Caco-2 (cell line): ENCODE measurements around the gene C9orf72. TPM values are rescaled to one million over a fixed set of nuclear protein-coding genes. Genes with fewer than 3 reads are reported as not detected.

Source experiments
- BruUV-seq: library from RNA; stranded (reverse); fragments of 400-500 nt; replicated peaks from 2 replicates; lab custom pipeline; 2021; lab: Mats Ljungman, UMichigan
- CTCF ChIA-PET: fragments of 300-600 bp; sonication (Branson Sonifier 250); formaldehyde crosslinking; loops from one replicate; lab custom pipeline; 2022; ENCODE audit warnings: antibody characterized with exemption; lab: Charles Lee
- POLR2A ChIA-PET: fragments of 300-600 bp; sonication (Branson Sonifier 250); formaldehyde crosslinking; loops from one replicate; lab custom pipeline; 2022; ENCODE audit warnings: antibody characterized with exemption; lab: Charles Lee
- DNase-seq, 2 experiments: peaks; one replicate each; pipeline versions ENCODE4 v3.0.0 to v3.0.0-alpha.2; 2020 to 2022
- H3K27me3 ChIP-seq: replicated peaks from 2 replicates; pipeline ENCODE4 v1.6.0; 2011; ENCODE audit warnings: low read length; ENCODE audit not compliant: control insufficient read depth, insufficient read depth
- H3K36me3 ChIP-seq: 2 replicates; pipeline ENCODE4 v1.5.1; 2011; ENCODE audit warnings: low read length; ENCODE audit not compliant: control insufficient read depth, insufficient read depth
- H3K4me1 ChIP-seq: fragments of 250-450 bp; sonication (Bioruptor Pico); 2 replicates; pipeline ENCODE4 v1.5.1; 2020; ENCODE audit warnings: mild to moderate bottlenecking
- H3K4me3 ChIP-seq: 2 replicates; pipeline ENCODE4 v1.5.1; 2011; ENCODE audit warnings: low read depth, mild to moderate bottlenecking, control low read depth, low read length
- H3K9me3 ChIP-seq: fragments of 250-450 bp; sonication (Bioruptor Pico); 2 replicates; pipeline ENCODE4 v1.5.1; 2020; ENCODE audit warnings: mild to moderate bottlenecking, moderate library complexity
- H3K27ac Mint-ChIP-seq: one replicate; pipeline ENCODE4 v1.8.0; 2022; ENCODE audit warnings: mixed read lengths; ENCODE audit not compliant: unreplicated experiment
- H3K27me3 Mint-ChIP-seq: one replicate; pipeline ENCODE4 v1.8.0; 2022; ENCODE audit warnings: mixed read lengths; ENCODE audit not compliant: insufficient read depth, unreplicated experiment
- H3K36me3 Mint-ChIP-seq: one replicate; pipeline ENCODE4 v1.8.0; 2022; ENCODE audit warnings: mild to moderate bottlenecking, mixed read lengths; ENCODE audit not compliant: insufficient read depth, unreplicated experiment
- H3K4me1 Mint-ChIP-seq: one replicate; pipeline ENCODE4 v1.8.0; 2022; ENCODE audit warnings: low read depth, mixed read lengths; ENCODE audit not compliant: unreplicated experiment
- H3K4me3 Mint-ChIP-seq: one replicate; pipeline ENCODE4 v1.8.0; 2022; ENCODE audit warnings: mild to moderate bottlenecking, moderate library complexity, mixed read lengths; ENCODE audit not compliant: unreplicated experiment
- H3K9me3 Mint-ChIP-seq: one replicate; pipeline ENCODE4 v1.8.0; 2022; ENCODE audit warnings: mixed read lengths; ENCODE audit not compliant: unreplicated experiment
- intact Hi-C: fragments of 100-400 bp; cut with micrococcal nuclease; formaldehyde crosslinking; loops from one replicate; pipeline ENCODE4 v1.10.0; 2022; ENCODE audit not compliant: unreplicated experiment
- total RNA-seq: library from RNA; stranded (reverse); gene quantifications from 2 replicates; pipeline ENCODE4 v1.2.3, GENCODE V29; 2022
- TF ChIP-seq, protein P1 (sequence below), 2 experiments: fragments of 200-600 bp in 1 of 2; IDR thresholded peaks; 1 replicate in 1 of 2; 2 replicates in 1 of 2; pipeline versions ENCODE4 v1.5.1 to v1.8.0; 2011 to 2022; ENCODE audit warnings: antibody characterized with exemption in 1 of 2, control low read depth in 1 of 2, inconsistent platforms in 1 of 2, low read depth in 1 of 2, low read length in 1 of 2, mild to moderate bottlenecking in 1 of 2, moderate library complexity in 1 of 2; ENCODE audit not compliant: insufficient read depth in 1 of 2, severe bottlenecking in 1 of 2, unreplicated experiment in 1 of 2

C9orf72 gene
- total RNA-seq, 1 experiment from 2014 or later, result 3.6 TPM

DNA sequence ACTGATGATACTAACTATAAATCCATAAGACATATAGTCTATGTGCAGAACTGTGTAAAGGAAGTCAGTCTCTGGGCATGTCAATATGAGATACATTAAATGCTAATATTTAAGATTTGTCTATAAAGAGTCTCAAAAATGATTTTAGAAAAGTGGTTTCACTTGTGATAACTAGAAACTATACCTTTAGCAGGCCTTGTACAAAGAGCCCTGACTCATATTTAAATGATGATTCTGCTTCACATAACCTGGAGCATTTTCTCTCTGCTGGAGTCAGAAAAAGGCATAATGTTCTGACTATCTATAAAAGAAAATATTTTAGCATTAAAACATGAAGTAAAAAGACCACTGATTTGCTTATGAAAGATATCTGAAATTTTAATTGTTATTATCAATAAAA lies 15.0 kb downstream of the C9orf72 start:
- Histone ChIP-seq H3K9me3 (no peaks in the 10 kb centered on the region), H3K27me3 (no peaks in the 10 kb centered on the region), H3K4me1 (no peaks in the 10 kb centered on the region), H3K36me3 (no peaks in the 10 kb centered on the region), H3K4me3 (no peak overlapping the region)
- H3K4me3 Mint-ChIP-seq, result no peak overlapping the region
- POLR2A ChIA-PET, result no interaction called here
- H3K36me3 Mint-ChIP-seq, result peaks cover 6% of the 10 kb centered on the region
- no peaks in the 10 kb centered on the region for H3K4me1 Mint-ChIP-seq
- intact Hi-C loops, result no loop called here
- no peaks in the 10 kb centered on the region for H3K27me3 Mint-ChIP-seq
- no peaks in the 10 kb centered on the region for H3K9me3 Mint-ChIP-seq
- CTCF ChIA-PET, result no interaction called here
- DNase-seq, result no peak
- BruUV-seq, result no TSS peak
- no peak overlapping the region for H3K27ac Mint-ChIP-seq
- TF ChIP-seq, protein P1, sequence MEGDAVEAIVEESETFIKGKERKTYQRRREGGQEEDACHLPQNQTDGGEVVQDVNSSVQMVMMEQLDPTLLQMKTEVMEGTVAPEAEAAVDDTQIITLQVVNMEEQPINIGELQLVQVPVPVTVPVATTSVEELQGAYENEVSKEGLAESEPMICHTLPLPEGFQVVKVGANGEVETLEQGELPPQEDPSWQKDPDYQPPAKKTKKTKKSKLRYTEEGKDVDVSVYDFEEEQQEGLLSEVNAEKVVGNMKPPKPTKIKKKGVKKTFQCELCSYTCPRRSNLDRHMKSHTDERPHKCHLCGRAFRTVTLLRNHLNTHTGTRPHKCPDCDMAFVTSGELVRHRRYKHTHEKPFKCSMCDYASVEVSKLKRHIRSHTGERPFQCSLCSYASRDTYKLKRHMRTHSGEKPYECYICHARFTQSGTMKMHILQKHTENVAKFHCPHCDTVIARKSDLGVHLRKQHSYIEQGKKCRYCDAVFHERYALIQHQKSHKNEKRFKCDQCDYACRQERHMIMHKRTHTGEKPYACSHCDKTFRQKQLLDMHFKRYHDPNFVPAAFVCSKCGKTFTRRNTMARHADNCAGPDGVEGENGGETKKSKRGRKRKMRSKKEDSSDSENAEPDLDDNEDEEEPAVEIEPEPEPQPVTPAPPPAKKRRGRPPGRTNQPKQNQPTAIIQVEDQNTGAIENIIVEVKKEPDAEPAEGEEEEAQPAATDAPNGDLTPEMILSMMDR (IDR thresholded peaks at IDR 0.05; ENCODE audit: insufficient read depth in 1 of 2, low read depth in 1 of 2, low read length in 1 of 2, severe bottlenecking in 1 of 2, unreplicated experiment in 1 of 2), result no peak

DNA sequence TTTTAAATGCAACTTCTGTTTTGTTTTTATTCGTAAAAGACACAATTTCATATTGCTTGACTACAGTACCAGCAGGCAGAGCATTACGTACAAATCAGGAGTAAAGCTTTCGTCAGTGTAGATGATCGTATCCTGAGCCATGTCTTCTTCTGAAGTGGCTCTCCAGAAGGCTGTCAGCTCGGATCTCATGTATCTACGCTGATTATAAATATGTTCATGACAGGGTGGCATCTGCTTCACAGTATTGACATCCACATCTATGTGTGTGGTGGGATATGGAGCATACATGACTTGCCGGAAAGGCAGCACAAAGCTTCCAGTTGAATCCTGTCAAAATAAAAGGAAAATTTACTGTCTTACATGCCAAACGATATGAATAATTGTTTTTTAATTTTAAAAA lies 16.8 kb downstream of the C9orf72 start:
- H3K27me3 Mint-ChIP-seq, result no peaks in the 10 kb centered on the region
- TF ChIP-seq, protein P1 (IDR thresholded peaks at IDR 0.05; ENCODE audit: insufficient read depth in 1 of 2, low read depth in 1 of 2, low read length in 1 of 2, severe bottlenecking in 1 of 2, unreplicated experiment in 1 of 2), result no peak
- Histone ChIP-seq H3K36me3 (no peaks in the 10 kb centered on the region), H3K4me1 (no peaks in the 10 kb centered on the region), H3K9me3 (no peaks in the 10 kb centered on the region), H3K27me3 (no peaks in the 10 kb centered on the region), H3K4me3 (no peak overlapping the region)
- no peak overlapping the region for H3K4me3 Mint-ChIP-seq
- intact Hi-C loops, result no loop called here
- H3K27ac Mint-ChIP-seq, result no peak overlapping the region
- ChIA-PET CTCF (no interaction called here), POLR2A (no interaction called here)
- no peaks in the 10 kb centered on the region for H3K9me3 Mint-ChIP-seq
- no peak for DNase-seq
- peaks cover 1% of the 10 kb centered on the region for H3K36me3 Mint-ChIP-seq
- no TSS peak for BruUV-seq
- H3K4me1 Mint-ChIP-seq, result no peaks in the 10 kb centered on the region

DNA sequence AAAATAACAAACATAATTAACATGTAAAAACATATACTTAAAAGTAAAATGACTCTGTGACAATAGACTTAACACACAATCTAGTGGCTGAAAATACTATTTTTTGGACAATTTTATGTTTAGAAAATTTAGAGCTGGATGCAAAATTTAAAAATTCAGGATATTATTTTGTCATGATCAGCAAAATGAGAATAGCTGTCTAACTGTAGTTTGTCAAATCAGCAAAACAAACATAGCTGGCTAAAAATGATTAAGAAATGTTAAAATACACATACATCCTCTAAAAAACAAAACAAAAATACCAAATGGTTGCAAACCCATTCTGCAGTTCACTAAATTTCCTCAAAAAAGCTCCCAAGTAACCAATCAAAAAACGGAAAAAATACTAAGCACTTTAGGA lies 18.6 kb downstream of the C9orf72 start:
- ChIA-PET POLR2A (no interaction called here), CTCF (no interaction called here)
- no peaks in the 10 kb centered on the region for H3K27me3 Mint-ChIP-seq
- no peaks in the 10 kb centered on the region for H3K36me3 ChIP-seq
- H3K4me1 ChIP-seq, result no peaks in the 10 kb centered on the region
- intact Hi-C loops, result no loop called here
- H3K9me3 ChIP-seq, result no peaks in the 10 kb centered on the region
- no TSS peak for BruUV-seq
- TF ChIP-seq, protein P1 (IDR thresholded peaks at IDR 0.05; ENCODE audit: insufficient read depth in 1 of 2, low read depth in 1 of 2, low read length in 1 of 2, severe bottlenecking in 1 of 2, unreplicated experiment in 1 of 2), result no peak
- H3K4me3 Mint-ChIP-seq, result no peak overlapping the region
- no peak overlapping the region for H3K4me3 ChIP-seq
- DNase-seq, result no peak
- H3K27ac Mint-ChIP-seq, result no peak overlapping the region
- no peaks in the 10 kb centered on the region for H3K4me1 Mint-ChIP-seq
- H3K9me3 Mint-ChIP-seq, result no peaks in the 10 kb centered on the region
- H3K36me3 Mint-ChIP-seq, result no peaks in the 10 kb centered on the region
- H3K27me3 ChIP-seq, result no peaks in the 10 kb centered on the region
